Measurements from ENCODE around the gene ATM.

GRCh38 chr11:108338750-108339149 lies 115.9 kb downstream of the ATM start:
- TF ChIP-seq, protein P1, sequence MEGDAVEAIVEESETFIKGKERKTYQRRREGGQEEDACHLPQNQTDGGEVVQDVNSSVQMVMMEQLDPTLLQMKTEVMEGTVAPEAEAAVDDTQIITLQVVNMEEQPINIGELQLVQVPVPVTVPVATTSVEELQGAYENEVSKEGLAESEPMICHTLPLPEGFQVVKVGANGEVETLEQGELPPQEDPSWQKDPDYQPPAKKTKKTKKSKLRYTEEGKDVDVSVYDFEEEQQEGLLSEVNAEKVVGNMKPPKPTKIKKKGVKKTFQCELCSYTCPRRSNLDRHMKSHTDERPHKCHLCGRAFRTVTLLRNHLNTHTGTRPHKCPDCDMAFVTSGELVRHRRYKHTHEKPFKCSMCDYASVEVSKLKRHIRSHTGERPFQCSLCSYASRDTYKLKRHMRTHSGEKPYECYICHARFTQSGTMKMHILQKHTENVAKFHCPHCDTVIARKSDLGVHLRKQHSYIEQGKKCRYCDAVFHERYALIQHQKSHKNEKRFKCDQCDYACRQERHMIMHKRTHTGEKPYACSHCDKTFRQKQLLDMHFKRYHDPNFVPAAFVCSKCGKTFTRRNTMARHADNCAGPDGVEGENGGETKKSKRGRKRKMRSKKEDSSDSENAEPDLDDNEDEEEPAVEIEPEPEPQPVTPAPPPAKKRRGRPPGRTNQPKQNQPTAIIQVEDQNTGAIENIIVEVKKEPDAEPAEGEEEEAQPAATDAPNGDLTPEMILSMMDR (IDR thresholded peaks at IDR 0.05; ENCODE audit: poor library complexity, severe bottlenecking), result no peak
- no peak for TF ChIP-seq EP300 (conservative IDR thresholded peaks at IDR 0.05; ENCODE audit: poor library complexity, severe bottlenecking)
- TF ChIP-seq TAF1 (IDR thresholded peaks at IDR 0.05; ENCODE audit: low read depth), result no peak
- TF ChIP-seq SMC3 (conservative IDR thresholded peaks at IDR 0.05; ENCODE audit: poor library complexity), result no peak
- TF ChIP-seq EZH2 (IDR thresholded peaks at IDR 0.05; ENCODE audit: borderline replicate concordance, insufficient read depth, low read length, poor library complexity, severe bottlenecking), result no peak
- TF ChIP-seq, protein P2, sequence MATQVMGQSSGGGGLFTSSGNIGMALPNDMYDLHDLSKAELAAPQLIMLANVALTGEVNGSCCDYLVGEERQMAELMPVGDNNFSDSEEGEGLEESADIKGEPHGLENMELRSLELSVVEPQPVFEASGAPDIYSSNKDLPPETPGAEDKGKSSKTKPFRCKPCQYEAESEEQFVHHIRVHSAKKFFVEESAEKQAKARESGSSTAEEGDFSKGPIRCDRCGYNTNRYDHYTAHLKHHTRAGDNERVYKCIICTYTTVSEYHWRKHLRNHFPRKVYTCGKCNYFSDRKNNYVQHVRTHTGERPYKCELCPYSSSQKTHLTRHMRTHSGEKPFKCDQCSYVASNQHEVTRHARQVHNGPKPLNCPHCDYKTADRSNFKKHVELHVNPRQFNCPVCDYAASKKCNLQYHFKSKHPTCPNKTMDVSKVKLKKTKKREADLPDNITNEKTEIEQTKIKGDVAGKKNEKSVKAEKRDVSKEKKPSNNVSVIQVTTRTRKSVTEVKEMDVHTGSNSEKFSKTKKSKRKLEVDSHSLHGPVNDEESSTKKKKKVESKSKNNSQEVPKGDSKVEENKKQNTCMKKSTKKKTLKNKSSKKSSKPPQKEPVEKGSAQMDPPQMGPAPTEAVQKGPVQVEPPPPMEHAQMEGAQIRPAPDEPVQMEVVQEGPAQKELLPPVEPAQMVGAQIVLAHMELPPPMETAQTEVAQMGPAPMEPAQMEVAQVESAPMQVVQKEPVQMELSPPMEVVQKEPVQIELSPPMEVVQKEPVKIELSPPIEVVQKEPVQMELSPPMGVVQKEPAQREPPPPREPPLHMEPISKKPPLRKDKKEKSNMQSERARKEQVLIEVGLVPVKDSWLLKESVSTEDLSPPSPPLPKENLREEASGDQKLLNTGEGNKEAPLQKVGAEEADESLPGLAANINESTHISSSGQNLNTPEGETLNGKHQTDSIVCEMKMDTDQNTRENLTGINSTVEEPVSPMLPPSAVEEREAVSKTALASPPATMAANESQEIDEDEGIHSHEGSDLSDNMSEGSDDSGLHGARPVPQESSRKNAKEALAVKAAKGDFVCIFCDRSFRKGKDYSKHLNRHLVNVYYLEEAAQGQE (IDR thresholded peaks at IDR 0.05; ENCODE audit: borderline replicate concordance), result no peak

All from neural cell (in vitro differentiated cells).